Hematopoietic multipotent progenitor cell (in vitro differentiated cells): ENCODE measurements around the gene OPHN1. TPM values are rescaled to one million over a fixed set of nuclear protein-coding genes. Genes with fewer than 3 reads are reported as not detected.

Experiments used
- small RNA-seq: library from RNA; depleted of rRNA; stranded (forward); fragments of <200 nt; gene quantifications from one replicate; pipeline ENCODE3, GENCODE V24; 2012
- total RNA-seq: library from RNA; depleted of rRNA; stranded (reverse); fragments of >200 nt; gene quantifications from one replicate; pipeline ENCODE4 v1.2.3, GENCODE V29; 2012

The OPHN1 gene
- total RNA-seq, 1 donor, result 2.4 TPM

Small RNA genes within 50 kb of the gene (small RNA-seq; reads per million reads assigned to genes)
- gene RF00019 (not detected), gene RNU6-1225P (0.34 reads per million)

Other genes starting within 250 kb of the OPHN1 start
- gene YIPF6, start 65.6 kb upstream of the OPHN1 start, total RNA-seq, result 6.7 TPM
- 8.9 TPM for gene STARD8, start 214.2 kb upstream of the OPHN1 start, total RNA-seq